NCI-H748 (cell line): Measurements from ENCODE around the gene PIK3CD.

Experiments
- DNase-seq: peaks from one replicate; lab custom pipeline; 2025; ENCODE audit not compliant: unreplicated experiment; lab: John Stamatoyannopoulos, UW

The PIK3CD gene

GRCh38 chr1:9716404-9717192 lies 65.1 kb downstream of the PIK3CD start:
- no peak for DNase-seq

GRCh38 chr1:9717193-9718005 lies 65.9 kb downstream of the PIK3CD start:
- no peak for DNase-seq

- no peak for DNase-seq
Observed at GRCh38 chr1:9718006-9718680, 66.6 kb downstream of the PIK3CD start.

DNA sequence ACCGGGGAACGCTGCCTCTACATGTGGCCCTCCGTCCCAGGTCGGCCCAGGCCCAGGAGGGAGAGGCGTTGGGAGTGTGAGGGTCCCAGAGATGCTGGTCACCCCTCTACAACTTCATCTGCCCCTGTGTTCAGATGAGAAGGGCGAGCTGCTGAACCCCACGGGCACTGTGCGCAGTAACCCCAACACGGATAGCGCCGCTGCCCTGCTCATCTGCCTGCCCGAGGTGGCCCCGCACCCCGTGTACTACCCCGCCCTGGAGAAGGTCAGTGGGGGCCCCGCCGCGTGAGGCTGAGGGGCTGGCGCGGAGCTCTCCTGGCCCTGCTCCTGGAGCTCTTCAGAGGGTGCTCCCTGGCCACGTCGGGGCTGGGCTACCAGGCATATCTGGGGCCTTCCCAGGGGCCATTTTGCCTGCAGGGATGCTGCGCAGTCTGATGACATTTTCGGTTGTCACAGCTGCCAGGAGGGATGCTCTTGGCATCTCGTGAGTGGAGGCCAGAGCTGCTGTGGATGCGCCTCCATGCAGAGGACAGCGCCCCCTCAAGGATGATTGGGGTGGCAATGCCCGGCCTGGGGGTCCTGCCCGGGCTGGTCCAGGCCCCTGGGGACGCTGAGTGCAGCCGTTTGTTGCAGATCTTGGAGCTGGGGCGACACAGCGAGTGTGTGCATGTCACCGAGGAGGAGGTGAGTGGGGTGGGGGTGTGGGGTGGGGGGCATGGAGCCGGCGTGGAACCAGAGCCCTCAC lies 68.6 kb downstream of the PIK3CD start:
- DNase-seq, result no peak

GRCh38 chr1:9720785-9721605 lies 69.5 kb downstream of the PIK3CD start:
- no peak for DNase-seq

DNA sequence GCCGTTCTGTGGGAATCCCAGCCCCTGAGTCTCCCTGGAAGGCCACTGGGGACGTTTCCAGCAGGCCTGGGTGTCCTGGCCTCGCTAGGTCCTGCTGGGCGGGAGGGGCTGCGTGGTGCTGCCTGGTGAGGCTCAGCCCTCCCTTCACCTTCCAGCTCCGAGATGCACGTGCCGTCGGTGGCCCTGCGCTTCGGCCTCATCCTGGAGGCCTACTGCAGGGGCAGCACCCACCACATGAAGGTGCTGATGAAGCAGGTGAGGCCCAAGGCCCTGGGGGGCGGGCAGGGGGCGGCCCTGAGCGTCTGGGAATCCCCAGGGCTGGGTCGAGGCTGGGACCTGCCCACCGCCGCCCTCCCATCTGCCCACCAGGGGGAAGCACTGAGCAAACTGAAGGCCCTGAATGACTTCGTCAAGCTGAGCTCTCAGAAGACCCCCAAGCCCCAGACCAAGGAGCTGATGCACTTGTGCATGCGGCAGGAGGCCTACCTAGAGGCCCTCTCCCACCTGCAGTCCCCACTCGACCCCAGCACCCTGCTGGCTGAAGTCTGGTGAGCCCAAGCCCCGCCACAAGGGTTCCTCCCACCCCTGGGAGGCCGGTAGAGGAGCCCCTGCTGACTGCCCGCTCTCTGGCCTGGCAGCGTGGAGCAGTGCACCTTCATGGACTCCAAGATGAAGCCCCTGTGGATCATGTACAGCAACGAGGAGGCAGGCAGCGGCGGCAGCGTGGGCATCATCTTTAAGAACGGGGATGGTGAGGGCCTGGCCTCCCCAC lies 70.3 kb downstream of the PIK3CD start:
- peak; percentile 16 for DNase-seq

- DNase-seq, result no peak
Observed at GRCh38 chr1:9722378-9722749, 70.8 kb downstream of the PIK3CD start.

DNA sequence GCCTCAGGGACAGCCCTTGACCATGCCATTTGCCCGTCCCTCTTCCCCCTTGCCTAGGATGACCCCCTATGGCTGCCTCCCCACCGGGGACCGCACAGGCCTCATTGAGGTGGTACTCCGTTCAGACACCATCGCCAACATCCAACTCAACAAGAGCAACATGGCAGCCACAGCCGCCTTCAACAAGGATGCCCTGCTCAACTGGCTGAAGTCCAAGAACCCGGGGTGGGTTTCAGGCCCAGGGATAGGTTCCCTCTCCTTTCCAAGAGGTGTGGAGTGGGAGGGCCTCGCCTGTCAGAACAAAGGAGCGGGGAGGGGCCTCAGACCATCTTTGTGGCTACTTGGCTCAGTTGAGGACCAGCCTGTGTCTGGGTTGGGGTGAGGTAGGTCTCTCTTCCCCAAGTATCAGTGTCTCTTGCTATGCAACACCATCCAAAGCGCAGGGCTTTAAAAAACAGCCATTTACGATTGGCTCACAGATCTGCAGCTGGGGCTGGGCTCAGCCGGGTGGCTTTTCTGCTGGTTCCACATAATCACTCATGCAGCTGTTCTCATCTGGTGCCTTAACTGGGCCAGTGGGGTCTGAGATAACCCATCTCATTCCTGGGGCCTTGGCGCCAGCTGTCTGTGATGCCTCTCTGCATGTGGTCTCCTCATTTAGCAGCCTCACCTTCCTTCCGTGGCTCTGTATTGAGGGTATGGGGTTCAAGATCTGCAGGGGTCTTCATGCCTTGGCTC lies 71.7 kb downstream of the PIK3CD start:
- DNase-seq, result no peak

GRCh38 chr1:9723926-9724325 lies 72.4 kb downstream of the PIK3CD start:
- DNase-seq, result no peak

- peak; percentile 28 for DNase-seq
Observed at GRCh38 chr1:9724706-9725476, 73.4 kb downstream of the PIK3CD start.

DNA sequence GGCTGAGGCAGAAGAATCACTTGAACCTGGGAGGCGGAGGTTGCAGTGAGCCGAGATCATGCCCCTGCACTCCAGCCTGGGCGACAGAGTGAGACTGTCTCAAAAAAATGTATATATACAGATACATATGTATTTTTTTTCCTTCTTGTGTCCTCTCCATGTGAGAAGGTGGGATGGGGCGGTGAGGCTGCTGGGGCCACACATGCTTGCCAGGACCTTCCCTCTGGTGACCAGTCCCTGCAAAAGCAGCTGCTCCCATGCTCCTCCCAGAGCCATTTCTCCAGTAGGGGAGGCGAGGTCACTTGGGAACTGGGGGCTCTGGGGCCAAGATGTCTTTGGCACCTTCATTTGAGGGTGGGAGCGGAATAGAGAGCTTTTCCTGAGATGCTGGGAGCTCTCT lies 74.9 kb downstream of the PIK3CD start:
- no peak for DNase-seq

DNA sequence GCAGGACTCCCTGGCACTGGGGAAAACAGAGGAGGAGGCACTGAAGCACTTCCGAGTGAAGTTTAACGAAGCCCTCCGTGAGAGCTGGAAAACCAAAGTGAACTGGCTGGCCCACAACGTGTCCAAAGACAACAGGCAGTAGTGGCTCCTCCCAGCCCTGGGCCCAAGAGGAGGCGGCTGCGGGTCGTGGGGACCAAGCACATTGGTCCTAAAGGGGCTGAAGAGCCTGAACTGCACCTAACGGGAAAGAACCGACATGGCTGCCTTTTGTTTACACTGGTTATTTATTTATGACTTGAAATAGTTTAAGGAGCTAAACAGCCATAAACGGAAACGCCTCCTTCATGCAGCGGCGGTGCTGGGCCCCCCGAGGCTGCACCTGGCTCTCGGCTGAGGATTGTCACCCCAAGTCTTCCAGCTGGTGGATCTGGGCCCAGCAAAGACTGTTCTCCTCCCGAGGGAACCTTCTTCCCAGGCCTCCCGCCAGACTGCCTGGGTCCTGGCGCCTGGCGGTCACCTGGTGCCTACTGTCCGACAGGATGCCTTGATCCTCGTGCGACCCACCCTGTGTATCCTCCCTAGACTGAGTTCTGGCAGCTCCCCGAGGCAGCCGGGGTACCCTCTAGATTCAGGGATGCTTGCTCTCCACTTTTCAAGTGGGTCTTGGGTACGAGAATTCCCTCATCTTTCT lies 75.5 kb downstream of the PIK3CD start:
- DNase-seq, result no peak

GRCh38 chr1:9728451-9729295 lies 77.1 kb downstream of the PIK3CD start:
- no peak for DNase-seq

- DNase-seq, result no peak
Observed at GRCh38 chr1:9729523-9729922, 78.0 kb downstream of the PIK3CD start.

DNA sequence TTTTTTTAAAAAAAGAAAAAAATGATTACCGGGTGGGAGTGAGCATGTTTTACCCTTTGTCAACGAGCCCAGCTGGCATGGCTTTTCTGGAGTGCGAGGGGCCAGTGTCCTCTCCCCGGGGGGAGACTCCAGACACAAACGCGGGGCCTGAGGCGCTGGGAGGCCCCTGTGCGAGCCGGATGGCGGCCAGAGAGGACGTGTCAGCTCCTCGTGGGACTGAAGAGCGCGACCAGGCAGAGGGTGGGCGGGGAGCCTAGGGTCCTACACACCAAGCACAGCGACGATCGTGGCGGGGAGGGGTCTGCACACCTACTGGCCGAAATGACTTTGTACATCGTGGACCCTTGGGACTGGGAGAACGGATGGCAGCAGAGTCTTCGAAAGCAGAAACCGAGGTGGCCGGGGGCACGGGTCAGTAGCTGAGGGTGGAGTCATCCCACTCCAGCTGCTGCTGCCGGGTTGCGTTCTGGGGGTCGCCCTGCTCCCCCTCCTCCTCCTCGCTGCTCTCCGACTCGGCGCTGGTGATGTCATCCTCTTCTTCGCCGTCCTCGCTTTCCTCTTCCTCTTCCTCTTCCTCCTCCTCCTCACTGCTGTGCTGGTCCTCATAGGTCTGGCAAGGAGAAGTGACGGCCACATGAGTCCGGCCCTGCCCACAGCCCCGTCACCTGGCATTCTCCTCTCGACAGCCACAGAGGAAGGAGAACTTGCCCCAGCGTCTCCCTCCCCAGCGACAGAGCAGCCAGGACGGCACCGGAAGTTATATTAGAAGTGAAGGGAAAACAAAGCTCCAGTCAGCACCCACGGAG lies 78.8 kb downstream of the PIK3CD start:
- DNase-seq, result no peak

DNA sequence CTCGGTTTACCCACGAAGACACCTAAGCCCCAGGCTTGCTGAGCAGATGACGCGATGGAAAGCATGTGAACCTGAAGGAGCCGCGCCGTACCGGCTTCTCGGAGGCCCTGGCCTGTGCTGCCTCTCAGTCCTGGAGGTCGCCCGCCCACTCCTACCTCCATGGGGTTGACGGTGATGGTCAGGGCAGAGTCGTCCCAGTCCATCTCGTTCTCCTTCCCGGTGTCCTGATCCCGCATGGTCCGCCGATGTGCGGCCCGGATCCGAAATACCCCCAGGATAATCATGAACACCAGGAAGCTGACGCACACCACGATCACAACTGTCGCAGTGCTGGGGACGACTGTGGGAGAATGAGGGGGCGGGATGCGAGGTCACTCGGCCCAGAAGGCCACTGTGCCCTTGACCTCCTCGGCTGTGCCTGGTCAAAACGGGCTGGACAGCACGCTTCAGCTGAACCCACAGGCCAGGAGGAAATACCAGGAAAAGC lies 79.6 kb downstream of the PIK3CD start:
- no peak for DNase-seq
